HEK293 (cell line): Measurements from ENCODE around the gene TBC1D4.

Experiments used
- CTCF ChIA-PET: fragments of 350-600 bp; formaldehyde crosslinking; extraction: SDS; loops from one replicate; lab custom pipeline; 2021; ENCODE audit warnings: antibody characterized with exemption; lab: Yijun Ruan, JAX
- POLR2A ChIA-PET: fragments of 300-600 bp; formaldehyde crosslinking; extraction: SDS; loops from one replicate; lab custom pipeline; 2020; ENCODE audit warnings: antibody characterized with exemption, inconsistent platforms; lab: Yijun Ruan, JAX
- H3K27ac ChIP-seq: fragments of 200-500 bp; sonication (Bioruptor generic); 2 replicates; pipeline ENCODE4 v1.5.1; 2014; ENCODE audit warnings: low read depth, low read length, control low read depth, inconsistent platforms; ENCODE audit errors: extremely low read depth
- H3K36me3 ChIP-seq, 2 experiments: fragments of 200-500 bp in 1 of 2; sonication (Bioruptor generic) in 1 of 2; 1 replicate in 1 of 2; 2 replicates in 1 of 2; pipeline ENCODE4 v1.5.1; 2014 to 2017; ENCODE audit warnings: inconsistent platforms in 2 of 2, low read length in 2 of 2; ENCODE audit not compliant: control insufficient read depth in 2 of 2, insufficient read depth in 1 of 2
- H3K4me1 ChIP-seq: fragments of 200-500 bp; sonication (Bioruptor generic); 2 replicates; pipeline ENCODE4 v1.5.1; 2014; ENCODE audit warnings: mild to moderate bottlenecking, low read length, inconsistent platforms; ENCODE audit not compliant: control insufficient read depth, insufficient read depth
- H3K4me3 ChIP-seq: 2 replicates; pipeline ENCODE4 v1.5.1; 2011; ENCODE audit warnings: low read depth, mild to moderate bottlenecking, control low read depth, low read length, moderate library complexity
- H3K9me3 ChIP-seq: fragments of 200-500 bp; sonication (Bioruptor generic); 2 replicates; pipeline ENCODE4 v1.5.1; 2014; ENCODE audit warnings: low read depth, low read length, inconsistent platforms; ENCODE audit not compliant: control insufficient read depth, insufficient read depth
- ELK4 ChIP-seq: IDR thresholded peaks from 2 replicates; pipeline ENCODE4 v1.6.1; 2011; ENCODE audit warnings: mild to moderate bottlenecking, low read depth, low read length, borderline replicate concordance
- GLIS1 ChIP-seq: fragments of 450-650 bp; formaldehyde crosslinking; IDR thresholded peaks from 2 replicates; pipeline ENCODE4 v1.5.1; 2016; ENCODE audit warnings: missing biosample characterization, missing genetic modification characterization
- KLF8 ChIP-seq: fragments of 450-650 bp; formaldehyde crosslinking; IDR thresholded peaks from 2 replicates; pipeline ENCODE4 v1.5.1; 2016; ENCODE audit warnings: missing biosample characterization, missing genetic modification characterization
- PATZ1 ChIP-seq: fragments of 450-650 bp; formaldehyde crosslinking; IDR thresholded peaks from 2 replicates; pipeline ENCODE4 v1.5.1; 2016; ENCODE audit warnings: missing biosample characterization, missing genetic modification characterization
- PRDM4 ChIP-seq: fragments of 450-650 bp; formaldehyde crosslinking; IDR thresholded peaks from 2 replicates; pipeline ENCODE4 v1.5.1; 2017; ENCODE audit warnings: missing biosample characterization, missing genetic modification characterization
- RBAK ChIP-seq: fragments of 450-650 bp; formaldehyde crosslinking; IDR thresholded peaks from 2 replicates; pipeline ENCODE4 v1.5.1; 2016; ENCODE audit warnings: missing biosample characterization, missing genetic modification characterization
- REPIN1 ChIP-seq: fragments of 450-650 bp; formaldehyde crosslinking; IDR thresholded peaks from 2 replicates; pipeline ENCODE4 v1.5.1; 2017; ENCODE audit warnings: missing biosample characterization, missing genetic modification characterization, low read depth
- TRIM28 ChIP-seq: IDR thresholded peaks from 2 replicates; pipeline ENCODE4 v1.6.1; 2011; ENCODE audit warnings: low read length, control low read depth, borderline replicate concordance
- ZIC2 ChIP-seq: fragments of 450-650 bp; formaldehyde crosslinking; IDR thresholded peaks from 2 replicates; pipeline ENCODE4 v1.5.1; 2016; ENCODE audit warnings: missing biosample characterization, missing genetic modification characterization
- ZNF132 ChIP-seq: fragments of 450-650 bp; formaldehyde crosslinking; IDR thresholded peaks from 2 replicates; pipeline ENCODE4 v1.5.1; 2017; ENCODE audit warnings: missing biosample characterization, missing genetic modification characterization, borderline replicate concordance
- ZNF138 ChIP-seq: fragments of 450-650 bp; formaldehyde crosslinking; IDR thresholded peaks from 2 replicates; pipeline ENCODE4 v1.5.1; 2016; ENCODE audit warnings: missing biosample characterization, missing genetic modification characterization, borderline replicate concordance
- ZNF146 ChIP-seq: fragments of 450-650 bp; formaldehyde crosslinking; IDR thresholded peaks from 2 replicates; pipeline ENCODE4 v1.5.1; 2016; ENCODE audit warnings: missing biosample characterization, missing genetic modification characterization
- ZNF223 ChIP-seq: fragments of 450-650 bp; formaldehyde crosslinking; IDR thresholded peaks from 2 replicates; pipeline ENCODE4 v1.5.1; 2016; ENCODE audit warnings: missing biosample characterization, missing genetic modification characterization
- ZNF239 ChIP-seq: fragments of 450-650 bp; formaldehyde crosslinking; IDR thresholded peaks from 2 replicates; pipeline ENCODE4 v1.5.1; 2016; ENCODE audit warnings: missing biosample characterization, missing genetic modification characterization
- ZNF280D ChIP-seq: fragments of 450-650 bp; formaldehyde crosslinking; IDR thresholded peaks from 2 replicates; pipeline ENCODE4 v1.5.1; 2016; ENCODE audit warnings: missing biosample characterization, missing genetic modification characterization
- ZNF394 ChIP-seq: fragments of 450-650 bp; formaldehyde crosslinking; IDR thresholded peaks from 2 replicates; pipeline ENCODE4 v1.5.1; 2016; ENCODE audit warnings: missing biosample characterization, missing genetic modification characterization, mild to moderate bottlenecking, moderate library complexity, borderline replicate concordance
- ZNF404 ChIP-seq: fragments of 450-650 bp; formaldehyde crosslinking; IDR thresholded peaks from 2 replicates; pipeline ENCODE4 v1.5.1; 2017; ENCODE audit warnings: missing biosample characterization, missing genetic modification characterization
- ZNF530 ChIP-seq: fragments of 450-650 bp; formaldehyde crosslinking; IDR thresholded peaks from 2 replicates; pipeline ENCODE4 v1.5.1; 2016; ENCODE audit warnings: low read depth, missing biosample characterization, missing genetic modification characterization
- ZNF558 ChIP-seq: fragments of 450-650 bp; formaldehyde crosslinking; IDR thresholded peaks from 2 replicates; pipeline ENCODE4 v1.5.1; 2016; ENCODE audit warnings: missing biosample characterization, missing genetic modification characterization
- ZNF701 ChIP-seq: fragments of 450-650 bp; formaldehyde crosslinking; IDR thresholded peaks from 2 replicates; pipeline ENCODE4 v1.5.1; 2016; ENCODE audit warnings: missing biosample characterization, missing genetic modification characterization
- ZNF768 ChIP-seq: fragments of 450-650 bp; formaldehyde crosslinking; IDR thresholded peaks from 2 replicates; pipeline ENCODE4 v1.5.1; 2018; ENCODE audit warnings: missing biosample characterization, mild to moderate bottlenecking, missing genetic modification characterization

TBC1D4 gene

GRCh38 chr13:75376792-75377402, 105.1 kb downstream of the TBC1D4 start:
- Histone ChIP-seq H3K4me1 (no peaks in the 10 kb centered on the region), H3K9me3 (no peaks in the 10 kb centered on the region), H3K4me3 (no peak overlapping the region), H3K36me3 (no peaks in the 10 kb centered on the region), H3K27ac (no peak overlapping the region)
- ChIA-PET POLR2A (no interaction called here), CTCF (interaction anchor here (0.6 to 1.6 kb wide), 4 partner anchors 10 to 216 kb away, joined by 3 to 8 read pairs (median 4); partner anchors contain the start of gene TBC1D4)
- TF ChIP-seq ZNF394 (tag by site-specific recombination) (no peak), TRIM28 (peak; percentile 75)

- no peaks in the 10 kb centered on the region for H3K4me1 ChIP-seq
- H3K36me3 ChIP-seq = no peaks in the 10 kb centered on the region
- TF ChIP-seq ZNF558 (tag by site-specific recombination) = no peak
- no peak for TF ChIP-seq ZNF239 (tag by site-specific recombination)
- no peak for TF ChIP-seq PATZ1 (tag by site-specific recombination)
- TF ChIP-seq REPIN1 (tag by site-specific recombination) = no peak
- no peak for TF ChIP-seq ZNF404 (tag by site-specific recombination)
- no peak for TF ChIP-seq PRDM4
- TF ChIP-seq ZNF530 = no peak
- no peak for TF ChIP-seq ELK4
- TF ChIP-seq ZNF223 = no peak
- TF ChIP-seq RBAK (tag by site-specific recombination) = no peak
- no peak for TF ChIP-seq ZIC2 (tag by site-specific recombination)
- TF ChIP-seq ZNF768 (tag by site-specific recombination) = no peak
- TF ChIP-seq GLIS1 = no peak
- TF ChIP-seq ZNF701 (tag by site-specific recombination) = no peak
- TF ChIP-seq ZNF280D (tag by site-specific recombination) = no peak
- no peak for TF ChIP-seq ZNF138 (tag by site-specific recombination)
- TF ChIP-seq ZNF146 (tag by site-specific recombination) = no peak
- TF ChIP-seq KLF8 (tag by site-specific recombination) = no peak
- TF ChIP-seq ZNF132 (tag by site-specific recombination) = no peak
- TF ChIP-seq, all 188 proteins: peak for 0
- Histone ChIP-seq H3K9me3 (no peaks in the 10 kb centered on the region), H3K27ac (no peak overlapping the region), H3K4me3 (no peak overlapping the region)
- ChIA-PET POLR2A (no interaction called here), CTCF (interaction anchor here (0.5 to 2.9 kb wide), 6 partner anchors 9 to 113 kb away, joined by 3 to 8 read pairs (median 4); partner anchors contain the start of gene TBC1D4)
Observed at GRCh38 chr13:75375329-75375728, 106.6 kb downstream of the TBC1D4 start.
